HG02981 (cell line): Measurements from ENCODE around the gene TFIP11.
A peak's percentile ranks its signal among the peaks of the same experiment; 100 is the strongest.

Source experiments
- ATAC-seq: cut with Tn5 transposase; IDR thresholded peaks from one replicate; pipeline ENCODE4 v1.9.1; 2021; ENCODE audit warnings: mild to moderate bottlenecking, moderate library complexity; ENCODE audit not compliant: unreplicated experiment

The TFIP11 gene

DNA sequence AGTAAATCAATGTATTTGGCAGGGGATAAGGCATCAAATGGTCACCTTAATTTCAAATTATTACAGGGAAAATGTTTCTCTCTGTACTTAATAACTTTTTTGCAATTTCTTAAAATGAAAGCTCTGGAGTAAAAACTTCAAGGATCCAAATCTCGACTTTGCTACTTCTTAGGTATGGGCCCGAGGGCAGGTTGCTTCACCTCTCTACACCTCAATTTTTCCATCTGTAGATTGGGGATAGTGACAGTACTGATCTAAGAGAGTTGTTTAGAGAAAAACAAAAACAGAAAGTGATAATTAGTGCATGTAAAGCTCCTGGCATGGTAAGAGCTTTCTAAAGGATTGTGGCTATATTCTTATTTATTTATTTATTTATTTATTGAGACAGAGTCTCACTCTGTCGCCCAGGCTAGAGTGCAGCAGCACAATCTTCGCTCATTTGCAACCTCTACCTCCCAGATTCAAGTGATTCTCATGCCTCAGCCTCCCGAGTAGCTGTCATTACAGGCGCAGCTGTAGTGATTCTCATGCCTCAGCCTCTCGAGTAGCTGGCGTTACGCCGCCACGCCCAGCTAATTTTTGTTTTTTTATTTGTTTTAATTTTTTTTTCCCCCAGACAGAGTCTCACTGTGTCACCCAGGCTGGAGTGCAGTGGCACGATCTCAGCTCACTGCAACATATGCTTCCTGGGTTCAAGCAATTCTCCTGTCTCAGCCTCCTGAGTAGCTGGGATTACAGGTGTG is 2.3 kb upstream of the TFIP11 start:
- no peak for ATAC-seq

DNA sequence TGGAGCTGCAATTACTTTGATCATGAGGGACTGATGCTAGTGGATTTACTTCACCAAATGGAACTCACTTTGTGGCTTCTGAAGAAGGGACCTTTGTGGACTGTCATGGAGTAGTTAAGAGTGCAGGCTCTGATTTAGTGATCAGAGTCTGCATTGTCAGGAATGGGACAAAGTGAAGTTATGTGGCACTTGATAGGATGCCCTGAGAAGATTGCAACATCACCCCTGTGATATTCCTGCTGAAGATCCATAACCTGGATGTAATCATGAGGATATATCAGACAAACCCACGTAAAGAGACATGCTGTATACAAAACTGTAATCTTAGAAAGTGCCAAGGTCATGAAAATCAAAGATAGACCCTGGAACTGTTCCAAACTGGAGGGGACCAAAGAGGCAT is 1.6 kb upstream of the TFIP11 start:
- ATAC-seq, result no peak

DNA sequence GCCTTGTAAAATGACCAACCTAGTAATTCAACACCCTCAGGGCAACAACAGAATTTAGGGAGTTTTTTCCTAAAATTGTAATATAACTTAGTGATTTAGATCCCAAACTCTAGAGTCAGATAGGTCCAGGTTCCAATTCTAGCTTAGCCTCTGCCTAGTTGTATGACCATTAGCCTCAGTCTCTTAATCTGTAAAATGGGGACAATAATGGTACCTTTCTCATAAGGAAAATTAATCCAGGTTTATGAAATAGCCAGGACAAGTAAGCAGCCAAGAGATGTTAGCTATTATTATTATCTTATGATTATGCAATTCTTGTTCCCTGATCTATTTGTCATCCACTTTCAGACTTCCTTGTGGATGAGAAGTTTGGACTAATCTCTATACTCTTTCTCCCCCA is 4.1 kb downstream of the TFIP11 start:
- no peak for ATAC-seq

DNA sequence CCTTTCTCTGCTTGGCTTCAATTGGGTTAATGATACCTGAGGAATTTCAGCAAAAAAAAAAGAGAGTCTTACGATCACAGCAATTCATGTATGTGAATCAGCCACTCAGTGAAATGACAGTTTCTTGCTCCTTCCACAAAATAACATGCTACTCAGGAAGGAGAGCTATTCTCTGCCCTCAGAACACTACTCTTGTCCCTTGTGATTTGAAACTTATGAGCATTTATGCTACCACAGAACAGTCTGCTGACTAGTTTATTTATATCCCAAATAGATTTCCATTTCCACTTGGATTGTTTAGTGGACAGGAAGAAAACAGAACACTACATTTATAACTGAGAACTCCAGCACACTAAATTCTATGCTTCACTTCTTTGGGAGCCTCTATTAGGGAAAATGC is 8.5 kb downstream of the TFIP11 start:
- ATAC-seq, result no peak

DNA sequence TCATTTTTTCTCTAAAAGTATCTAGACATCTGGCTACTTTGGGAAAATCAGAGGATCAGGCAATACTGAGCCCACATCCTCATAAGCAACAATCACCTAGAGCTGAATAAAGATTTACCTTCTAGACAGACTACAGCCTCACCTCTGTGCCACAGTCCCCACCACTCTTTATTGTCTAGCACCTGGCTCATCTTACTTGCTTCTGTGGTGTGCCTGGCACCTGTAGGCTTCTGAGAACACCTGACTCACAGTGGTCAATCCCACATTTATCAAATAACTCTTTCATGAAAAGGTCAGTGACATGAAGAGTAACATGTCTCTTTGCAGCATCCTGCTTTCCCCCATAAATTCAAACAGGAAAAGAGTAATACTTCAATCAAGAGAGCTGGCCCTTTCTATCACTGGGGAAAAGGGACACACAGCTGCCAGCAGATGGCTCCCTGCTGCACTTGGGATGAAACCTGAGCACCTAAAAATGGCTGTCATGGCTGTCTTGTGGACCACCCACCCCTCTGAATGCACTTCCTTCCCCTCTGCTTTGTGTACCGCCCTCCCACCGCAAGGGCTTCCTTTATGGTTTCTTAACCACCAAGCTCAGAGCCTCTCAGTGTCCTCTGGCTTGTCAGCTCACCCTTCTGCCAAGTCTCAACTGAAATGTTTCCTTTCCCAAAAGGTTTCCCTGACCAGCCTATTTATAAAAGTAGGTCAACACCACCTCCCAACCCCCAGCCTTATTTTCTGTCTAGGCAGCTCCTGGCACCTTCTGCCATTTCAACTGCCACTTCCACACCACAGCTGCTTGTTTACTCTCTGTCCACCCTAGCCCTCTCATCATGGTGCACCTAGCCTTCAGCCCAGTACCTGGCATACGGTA is 9.3 kb downstream of the TFIP11 start:
- no peak for ATAC-seq

DNA sequence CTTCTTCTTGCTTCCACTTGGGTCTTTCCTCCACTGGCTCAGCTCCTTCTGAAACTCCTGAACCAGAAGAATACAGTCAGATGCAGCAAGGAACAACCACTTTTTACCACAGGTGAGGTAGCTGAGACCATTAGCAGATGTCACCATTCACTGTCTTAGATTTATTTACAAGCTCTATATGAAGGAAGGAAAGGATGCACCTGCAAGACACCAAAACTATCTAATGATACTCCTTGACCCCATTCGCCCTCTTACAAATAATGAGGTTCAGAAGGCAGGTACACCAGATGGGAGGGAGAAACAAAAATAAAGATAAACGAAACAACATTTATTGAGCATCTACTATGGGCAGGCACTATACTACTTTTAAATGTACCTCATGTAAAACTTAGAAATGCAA is 10.3 kb downstream of the TFIP11 start:
- ATAC-seq, result no peak

DNA sequence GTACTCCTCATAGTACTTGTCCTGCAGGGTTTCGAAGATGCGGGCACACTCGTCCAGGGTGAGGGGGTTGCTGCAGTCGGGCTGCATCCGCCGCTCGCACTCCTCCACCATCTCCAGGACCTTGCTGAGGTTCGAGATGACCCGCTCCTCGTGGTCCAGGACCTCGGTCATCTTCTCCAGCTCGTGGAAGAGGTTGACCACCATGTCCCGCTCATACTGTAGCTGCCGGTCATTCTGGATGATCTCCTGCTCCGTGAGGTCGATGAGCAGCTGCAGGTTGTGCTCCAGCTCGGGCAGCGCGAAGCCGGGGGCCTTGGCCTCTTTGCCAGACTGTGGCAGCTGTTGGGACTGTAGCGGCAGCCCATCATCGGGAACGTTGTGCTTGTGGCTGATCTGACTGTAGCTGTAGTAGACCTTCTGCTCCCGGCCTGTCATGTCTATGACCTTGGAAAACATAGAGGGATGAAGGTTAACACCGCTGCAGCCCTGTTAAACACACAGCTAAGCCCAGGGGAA is 13.0 kb downstream of the TFIP11 start:
- ATAC-seq, result no peak

DNA sequence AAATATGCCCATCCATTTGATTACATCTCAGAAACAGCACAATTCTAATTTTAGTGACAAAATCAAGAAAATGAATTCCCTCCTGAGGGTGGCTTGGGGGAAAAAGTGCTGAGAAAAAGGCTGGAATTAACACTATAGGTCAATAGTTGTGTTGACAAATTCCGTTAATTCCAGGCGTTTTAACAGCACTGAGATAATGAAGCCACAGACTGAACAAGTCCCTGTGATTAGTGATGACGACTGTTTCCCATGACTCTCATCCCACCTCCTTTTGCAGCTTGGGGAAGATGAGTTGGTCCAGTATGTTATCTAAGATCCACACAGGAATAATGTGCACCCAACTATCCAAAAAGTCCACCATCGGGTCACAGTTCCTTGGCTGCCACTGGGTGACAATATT is 15.8 kb downstream of the TFIP11 start:
- ATAC-seq, result no peak

DNA sequence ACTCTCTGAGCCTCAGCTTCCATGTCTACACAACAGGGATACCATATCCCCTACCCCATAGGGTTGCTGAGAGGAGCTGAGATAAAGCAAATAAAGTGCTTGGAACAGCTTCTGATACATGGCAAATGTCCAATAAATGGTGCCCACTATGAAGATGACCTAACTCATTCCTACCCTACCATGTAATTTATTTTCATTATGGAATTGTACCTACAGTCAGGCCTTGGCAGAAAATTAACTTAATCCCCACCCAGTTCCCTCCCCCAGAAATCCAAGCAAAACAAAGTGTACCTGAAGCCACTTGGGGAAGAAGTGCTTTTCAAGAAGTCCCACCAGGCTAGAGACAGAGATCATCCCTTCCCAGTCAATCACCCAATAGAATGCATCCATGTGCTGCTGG is 17.8 kb downstream of the TFIP11 start:
- no peak for ATAC-seq

DNA sequence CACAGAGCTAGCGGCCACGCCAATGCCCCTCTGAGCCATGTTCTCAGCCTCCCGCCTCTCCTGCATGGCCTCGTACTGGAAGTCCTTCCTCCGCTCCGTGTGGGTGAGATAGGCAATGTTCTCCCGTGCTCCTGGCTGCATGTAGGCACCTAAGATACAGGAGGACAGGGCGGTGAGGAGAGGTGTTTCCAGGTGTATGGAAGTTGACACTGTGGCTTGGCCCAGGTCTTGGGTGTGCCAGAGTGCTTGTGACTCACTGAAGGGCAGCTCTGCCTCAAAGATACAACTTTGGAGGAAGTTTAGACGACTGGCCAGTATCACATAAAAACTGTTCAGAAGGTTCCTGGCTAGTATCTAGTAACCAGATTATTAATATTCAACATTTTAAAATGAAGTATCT is 20.1 kb downstream of the TFIP11 start:
- no peak for ATAC-seq

DNA sequence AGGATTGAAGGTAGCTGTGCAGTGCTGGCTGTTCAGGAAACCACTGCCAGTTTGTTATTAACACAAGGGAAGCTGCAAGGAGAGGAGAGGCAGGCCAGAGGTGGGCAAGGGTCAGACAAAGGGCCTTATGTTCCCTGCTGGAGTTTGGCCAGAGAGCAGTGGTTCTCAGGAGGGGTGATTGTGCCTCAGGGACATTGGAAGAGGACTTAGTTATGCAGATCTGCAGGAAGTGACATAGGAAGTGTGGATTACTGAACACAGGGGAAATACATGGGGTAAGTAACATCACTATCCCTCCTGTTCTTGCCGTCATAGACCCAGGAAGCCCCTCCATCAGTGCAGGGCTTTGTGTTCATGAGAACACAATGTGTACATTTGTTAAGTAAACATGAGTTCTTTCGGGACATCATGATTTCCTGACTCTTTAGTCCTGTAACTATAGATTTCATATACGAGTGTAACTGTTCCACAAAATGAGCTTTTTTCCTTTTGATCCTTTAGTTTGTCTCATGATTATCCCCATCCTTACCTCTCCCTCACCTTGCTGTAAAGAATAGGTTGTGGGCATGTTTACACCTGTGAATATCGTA is 22.7 kb downstream of the TFIP11 start:
- ATAC-seq, result no peak

DNA sequence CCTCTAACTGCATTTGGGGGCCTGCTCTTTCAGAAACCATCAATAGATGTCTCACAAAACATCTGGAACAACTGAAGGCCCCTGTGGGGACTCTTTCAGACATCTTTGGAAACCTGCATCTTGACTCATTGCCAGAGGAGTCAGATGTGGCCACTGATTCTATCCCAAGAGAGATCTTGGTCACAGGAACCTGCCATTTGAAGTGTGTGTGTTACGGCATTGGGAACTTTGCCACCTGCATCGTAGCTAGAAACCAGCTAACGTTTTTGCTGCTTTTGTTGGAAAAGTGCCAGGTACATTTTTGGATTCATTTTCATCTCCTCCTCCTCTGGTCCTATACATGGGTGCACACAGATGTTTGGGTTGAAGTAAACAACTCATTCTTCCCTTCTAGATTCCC is 24.3 kb downstream of the TFIP11 start:
- ATAC-seq, result no peak

DNA sequence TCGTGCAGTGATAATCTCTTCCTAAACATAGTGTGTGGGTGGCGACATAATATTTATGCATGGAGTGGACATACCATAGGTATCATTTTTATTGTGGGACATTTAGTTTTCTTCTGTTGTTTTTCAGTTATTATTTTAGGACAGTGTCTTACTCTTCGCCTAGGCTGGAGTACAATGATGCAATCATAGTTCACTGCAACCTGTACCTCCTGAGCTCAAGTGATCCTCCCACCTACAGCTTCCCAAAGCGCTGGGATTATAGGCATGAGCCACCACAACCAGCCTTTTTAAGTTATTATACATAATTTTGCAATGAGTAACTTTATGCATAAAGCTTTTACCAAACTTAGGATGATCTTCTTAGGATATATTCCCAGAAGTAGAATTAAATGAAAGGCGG is 25.9 kb downstream of the TFIP11 start:
- no peak for ATAC-seq

DNA sequence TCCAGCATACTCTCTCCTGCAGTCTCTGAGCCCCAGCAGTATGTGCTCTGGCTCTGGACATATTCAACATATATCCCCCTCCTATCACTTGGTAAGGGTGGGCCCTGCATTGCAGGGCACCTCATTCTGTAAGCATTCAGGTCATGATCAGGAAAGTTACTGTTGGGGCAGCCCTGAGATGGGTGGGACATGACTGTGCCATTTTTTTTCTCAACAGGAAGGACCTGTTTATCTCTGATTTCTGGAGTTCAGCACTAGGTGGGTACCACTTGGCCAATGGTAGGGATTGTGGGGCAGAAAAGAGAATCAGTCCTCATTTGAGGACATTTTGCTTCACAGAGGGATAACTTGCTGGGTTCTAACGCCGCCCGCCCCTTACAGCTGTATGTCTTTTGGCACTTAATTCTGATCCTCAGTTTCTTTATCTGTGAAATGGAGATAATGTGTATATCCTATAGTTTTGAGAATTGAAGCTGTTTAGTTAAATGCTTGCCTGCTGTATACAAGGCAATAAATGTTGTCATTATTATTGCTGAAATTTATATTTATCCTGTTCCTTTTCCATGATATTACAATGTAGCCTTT is 26.4 kb downstream of the TFIP11 start:
- no peak for ATAC-seq

DNA sequence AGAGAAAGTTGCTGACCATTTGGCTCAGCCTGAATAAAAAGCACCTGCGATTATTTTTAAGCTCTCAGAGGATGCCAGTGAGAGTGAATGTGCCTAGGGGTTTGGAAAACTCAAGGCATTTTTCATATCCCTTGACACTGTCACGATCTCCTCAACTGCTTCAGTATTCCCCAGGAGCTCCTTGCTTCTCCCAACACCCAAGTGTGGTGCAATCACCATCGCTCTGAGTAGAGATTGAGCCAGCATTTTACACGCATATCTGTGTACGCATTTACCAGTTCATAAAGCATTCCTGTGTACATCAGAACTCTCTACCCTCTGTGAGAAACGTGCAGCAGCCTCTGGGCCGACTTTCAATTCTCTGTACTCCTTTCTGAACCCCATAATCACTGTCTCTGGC is 27.3 kb downstream of the TFIP11 start:
- ATAC-seq, result no peak

DNA sequence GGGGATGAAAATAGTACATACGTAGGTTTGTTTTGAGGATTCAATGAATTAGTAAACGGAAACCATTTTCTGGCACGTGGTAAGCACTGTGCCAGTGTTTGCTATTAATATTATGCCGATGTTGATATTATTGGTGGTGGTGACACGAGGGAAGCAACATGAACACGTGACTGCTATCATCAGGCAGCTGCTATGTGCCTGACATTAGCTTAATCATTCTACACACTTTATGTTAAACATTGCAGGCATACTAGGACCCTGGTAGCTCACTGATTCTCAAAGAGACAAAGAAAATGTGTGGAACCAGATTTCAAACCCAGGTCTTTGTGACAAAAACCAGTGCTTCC is 27.9 kb downstream of the TFIP11 start:
- ATAC-seq, result no peak

DNA sequence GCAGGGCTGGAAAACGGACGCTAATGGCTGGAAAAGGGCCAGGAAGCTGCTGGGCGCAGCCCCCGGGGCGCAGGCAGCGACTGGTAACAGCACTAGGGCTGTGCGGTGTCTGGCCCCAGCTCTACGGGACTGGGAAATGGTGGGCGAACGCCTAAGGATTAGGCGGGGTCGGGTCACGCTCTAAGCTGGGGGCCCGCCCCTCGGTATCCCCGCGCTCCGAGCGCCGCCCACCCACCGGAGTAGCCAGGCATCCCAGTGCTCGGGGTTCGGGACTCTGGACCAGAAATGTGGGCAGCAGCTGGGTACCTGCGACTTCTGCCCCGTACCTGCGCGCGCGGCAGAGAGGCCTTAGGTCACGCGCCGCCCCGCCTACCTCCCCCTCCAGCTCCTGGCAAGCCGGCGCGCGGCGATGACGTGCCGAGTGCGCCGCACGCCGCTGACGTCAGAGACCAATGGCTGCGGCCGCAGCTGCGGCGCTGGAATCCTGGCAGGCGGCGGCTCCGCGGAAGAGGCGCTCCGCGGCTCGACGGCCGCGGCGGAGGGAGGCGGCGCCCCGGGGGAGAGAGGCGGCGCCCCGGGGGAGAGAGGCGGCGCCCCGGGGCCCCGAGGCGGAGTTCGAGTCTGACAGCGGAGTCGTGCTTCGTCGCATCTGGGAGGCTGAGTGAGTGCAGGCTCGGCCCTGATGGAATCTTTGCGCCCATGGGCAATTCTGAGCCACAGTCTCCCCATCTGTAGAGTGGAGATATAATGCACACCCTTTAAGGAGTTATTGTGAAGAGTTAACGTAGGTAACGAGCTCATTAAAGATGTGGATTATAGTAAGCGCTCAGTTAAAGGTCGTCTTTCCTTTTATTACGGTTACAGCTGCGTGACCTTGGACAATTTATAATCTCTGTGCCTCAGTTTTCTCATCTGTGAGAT is 28.6 kb downstream of the TFIP11 start, which contains the start of the genes HPS4 and SRRD:
Gene HPS4 (minus strand): TSS at position 345 of the 921 bp plus-strand sequence. CDS start 2,021 bp downstream, outside the sequence.
Gene SRRD (plus strand): TSS at position 439 of the 921 bp plus-strand sequence. CDS start 14 bp downstream, at position 453.
- ATAC-seq, result peak; percentile 69

DNA sequence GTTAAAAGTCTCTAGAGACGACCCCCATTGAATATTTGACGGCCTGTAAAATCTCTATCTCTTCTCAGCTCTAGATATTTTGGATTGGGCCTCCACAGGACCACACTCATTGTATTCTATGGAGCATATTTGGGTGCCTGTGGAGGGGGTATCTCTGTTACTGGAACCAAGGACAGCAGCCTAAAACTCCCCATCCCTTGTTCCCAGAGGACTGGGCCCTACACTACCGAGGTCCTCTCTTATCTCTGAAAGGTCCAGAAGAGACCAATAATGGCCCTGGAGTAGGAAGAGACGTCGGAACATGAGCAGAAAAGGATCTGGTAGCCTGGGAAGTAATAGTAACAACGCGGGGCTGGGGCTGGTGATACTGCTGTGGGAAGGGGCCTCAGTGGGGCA is 29.2 kb downstream of the TFIP11 start:
- ATAC-seq, result no peak

DNA sequence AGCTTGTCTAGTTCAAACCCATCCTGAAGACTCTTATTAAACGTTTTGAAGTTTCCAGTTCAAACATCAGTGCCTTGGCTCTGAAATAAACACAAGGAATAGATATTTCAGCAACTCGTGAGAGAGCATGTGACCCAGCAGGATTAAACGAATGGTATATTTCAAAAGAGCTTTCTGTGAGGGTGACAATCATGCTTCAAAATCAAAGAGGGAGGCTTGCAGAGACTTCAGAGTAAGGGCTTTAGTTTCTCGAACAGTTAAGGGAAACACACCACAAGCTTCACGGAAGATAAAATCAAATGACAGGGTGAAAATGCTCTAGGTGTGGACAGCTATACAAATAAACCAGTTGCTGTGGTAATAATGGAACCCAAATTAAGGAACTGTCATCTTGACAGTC is 30.1 kb downstream of the TFIP11 start:
- no peak for ATAC-seq

DNA sequence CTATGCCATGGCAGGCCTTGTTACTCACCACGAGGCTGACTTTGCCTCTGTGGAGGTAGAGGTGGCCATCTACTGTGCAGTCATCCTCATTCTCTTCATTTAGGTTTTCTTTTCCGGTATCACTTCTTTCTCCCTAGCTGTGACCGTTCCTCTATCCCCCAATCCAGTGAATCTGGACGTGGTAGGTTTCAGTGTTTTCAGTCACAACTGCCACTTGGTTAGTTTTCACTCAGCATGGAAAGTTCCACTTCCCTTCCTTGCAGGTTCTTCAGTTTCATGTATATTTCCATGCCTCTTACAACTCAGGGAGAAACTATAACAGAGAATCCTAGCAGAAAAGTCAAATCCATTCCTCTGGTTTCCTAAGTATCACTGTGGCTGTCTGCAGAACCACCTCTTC is 30.6 kb downstream of the TFIP11 start:
- ATAC-seq, result no peak
